HG02798 (cell line): ENCODE results near the gene RAB37.

ENCODE experiments used
- ATAC-seq: cut with Tn5 transposase; IDR thresholded peaks from one replicate; pipeline ENCODE4 v1.9.1; 2021; ENCODE audit warnings: mild to moderate bottlenecking; ENCODE audit not compliant: unreplicated experiment, poor library complexity

RAB37 gene

DNA sequence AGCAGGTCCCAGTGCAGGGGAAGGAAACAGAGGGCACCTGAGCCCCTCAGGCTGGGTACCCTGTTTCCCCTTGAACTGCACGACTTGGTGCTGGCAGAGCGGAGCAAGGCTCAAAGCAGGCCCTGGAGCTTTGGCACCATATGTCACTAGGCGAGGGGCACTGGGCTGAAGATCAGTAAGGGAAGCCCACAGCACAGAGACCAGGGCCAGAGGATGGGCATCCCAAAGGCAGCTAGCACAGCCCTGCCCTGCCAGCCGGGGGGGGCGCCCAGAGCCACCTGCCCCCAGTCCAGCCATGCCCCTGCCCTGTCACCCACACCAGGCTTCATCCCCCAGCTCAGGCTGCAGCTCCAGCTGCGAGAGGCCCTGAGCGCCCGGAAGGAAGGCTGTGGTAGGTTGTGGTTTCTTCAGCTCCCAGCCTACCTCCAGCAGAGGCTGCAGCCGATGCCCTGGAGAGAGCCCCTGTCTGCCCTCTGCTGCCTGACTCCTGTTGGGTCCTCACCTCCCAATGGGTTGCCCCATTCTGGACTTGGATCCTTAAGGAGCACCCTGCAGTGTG is 22.3 kb downstream of the RAB37 start:
- ATAC-seq: peak; percentile 71

DNA sequence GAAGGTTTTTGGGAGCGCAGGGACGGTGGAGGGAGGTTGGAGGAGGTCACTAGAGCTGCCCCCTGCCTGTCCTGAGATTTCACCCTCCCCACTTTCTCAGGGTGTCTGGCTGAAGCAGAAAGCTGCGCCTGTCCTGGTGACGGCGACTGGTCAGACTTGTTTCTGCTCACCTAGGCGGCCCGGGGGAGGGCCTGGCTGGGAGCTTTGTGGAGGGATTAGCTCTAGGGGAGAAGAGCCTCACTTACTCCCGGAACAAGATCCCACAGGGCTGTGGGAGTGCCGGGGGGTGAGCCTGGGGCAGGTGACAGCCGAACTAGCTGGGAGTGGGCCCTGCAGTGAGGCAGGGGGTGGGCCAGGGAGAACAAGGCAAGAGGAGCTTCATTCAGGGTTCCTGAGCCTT is 22.9 kb downstream of the RAB37 start:
- no peak for ATAC-seq

DNA sequence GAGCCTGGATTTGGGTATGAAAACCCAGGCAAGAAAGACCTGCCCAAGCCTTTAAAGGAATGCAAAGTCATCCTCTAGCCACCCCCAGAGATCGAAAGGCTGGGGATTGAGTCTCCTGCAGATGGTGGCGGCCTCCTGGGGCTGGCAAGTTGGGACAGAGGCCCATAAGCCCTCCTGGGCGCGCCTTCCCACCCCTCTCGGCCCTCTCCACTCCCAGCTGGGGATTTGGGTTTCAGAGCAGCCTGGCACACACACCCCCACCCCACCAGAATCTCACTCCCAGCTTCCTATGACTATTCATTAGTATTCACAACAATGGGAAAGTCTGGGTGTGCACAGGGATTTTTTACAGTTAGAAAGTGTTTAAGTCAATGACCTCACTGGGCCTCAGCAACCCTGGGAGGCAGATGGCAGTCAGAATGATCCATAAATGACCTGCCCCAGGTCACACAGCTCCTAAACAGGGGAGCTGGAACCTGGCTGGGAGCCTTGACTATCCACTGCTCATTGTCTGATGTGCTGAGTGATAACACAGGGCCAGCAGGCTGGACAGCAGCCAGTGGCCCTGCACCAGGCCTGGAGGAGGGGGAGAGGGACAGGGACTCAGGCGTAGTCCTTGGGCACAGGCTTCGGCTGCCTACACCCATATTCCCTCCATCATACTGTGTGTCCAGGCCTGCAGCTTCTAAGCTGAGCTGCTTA is 23.5 kb downstream of the RAB37 start:
- ATAC-seq: no peak

DNA sequence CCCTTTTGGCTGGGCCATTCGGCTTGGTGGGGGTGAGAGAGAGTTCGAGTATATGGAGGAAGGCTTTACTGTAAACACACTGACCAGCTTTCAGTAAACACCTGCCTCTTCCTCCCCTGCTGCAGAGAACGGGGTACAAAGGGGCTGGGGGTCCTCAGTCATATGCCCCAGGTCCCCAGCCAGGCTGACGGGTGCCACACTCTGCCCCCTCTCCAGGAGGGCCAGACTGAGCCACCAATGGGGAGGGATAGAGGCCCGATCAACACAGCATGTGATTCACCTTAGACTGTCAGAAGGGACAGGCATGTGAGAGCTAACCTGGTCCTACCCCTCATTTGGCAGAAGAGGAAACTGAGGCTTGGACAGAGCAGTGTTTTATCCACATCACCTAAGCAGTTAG is 24.4 kb downstream of the RAB37 start:
- ATAC-seq: no peak

DNA sequence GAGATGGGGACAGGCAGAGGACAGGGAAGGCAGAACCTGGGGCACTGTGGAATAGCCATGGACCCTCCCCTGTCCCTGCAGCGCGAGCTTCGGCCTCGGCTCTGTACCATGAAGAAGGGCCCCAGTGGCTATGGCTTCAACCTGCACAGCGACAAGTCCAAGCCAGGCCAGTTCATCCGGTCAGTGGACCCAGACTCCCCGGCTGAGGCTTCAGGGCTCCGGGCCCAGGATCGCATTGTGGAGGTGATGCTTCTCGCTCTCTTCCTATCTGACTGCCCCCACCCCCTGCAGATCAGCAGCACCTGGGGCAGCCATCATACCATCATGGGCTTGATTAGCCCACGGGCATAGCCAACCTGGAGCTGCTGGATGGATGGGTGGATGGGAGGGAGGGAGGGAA is 24.9 kb downstream of the RAB37 start:
- no peak for ATAC-seq

DNA sequence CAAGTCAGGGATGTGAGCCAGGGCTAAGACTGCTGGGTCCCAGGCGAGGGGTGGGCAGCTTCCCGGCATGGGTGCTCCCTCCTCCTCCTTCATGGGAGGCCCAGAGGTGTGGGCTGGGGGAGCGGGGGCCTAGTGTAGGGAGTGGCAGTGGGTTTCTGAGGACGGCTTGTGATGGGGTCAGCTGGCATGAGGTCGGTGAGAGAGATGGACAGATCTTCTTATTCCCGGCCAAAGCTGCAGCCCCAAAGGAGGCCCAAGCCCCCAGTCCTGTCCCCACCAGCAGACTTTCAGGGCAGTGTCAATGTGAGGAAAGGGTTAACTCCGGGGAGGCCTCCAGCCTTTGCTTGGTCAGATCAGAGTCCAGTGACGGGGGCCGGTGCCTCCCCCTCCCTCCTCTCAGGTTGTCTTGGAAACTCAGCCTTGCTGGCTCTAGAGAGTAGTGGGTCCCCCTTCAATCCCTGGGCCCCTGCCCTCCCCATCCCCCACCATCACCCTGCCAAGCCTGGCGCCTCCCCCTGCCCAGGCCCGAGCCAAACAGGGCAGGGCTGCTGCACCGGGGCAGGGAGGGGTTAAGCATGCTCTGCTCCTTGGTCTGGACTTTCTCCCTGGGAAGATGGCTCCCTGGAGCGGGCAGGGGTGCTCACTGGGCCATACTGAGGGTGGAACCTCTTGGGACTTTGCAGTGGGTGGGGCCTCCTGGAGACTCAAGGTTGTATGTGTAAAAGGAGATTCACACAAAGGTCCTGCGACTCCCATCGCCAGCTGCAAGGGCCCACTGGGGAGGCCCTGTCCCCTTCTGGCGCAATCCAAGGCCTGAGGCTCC is 26.7 kb downstream of the RAB37 start:
- ATAC-seq: no peak

DNA sequence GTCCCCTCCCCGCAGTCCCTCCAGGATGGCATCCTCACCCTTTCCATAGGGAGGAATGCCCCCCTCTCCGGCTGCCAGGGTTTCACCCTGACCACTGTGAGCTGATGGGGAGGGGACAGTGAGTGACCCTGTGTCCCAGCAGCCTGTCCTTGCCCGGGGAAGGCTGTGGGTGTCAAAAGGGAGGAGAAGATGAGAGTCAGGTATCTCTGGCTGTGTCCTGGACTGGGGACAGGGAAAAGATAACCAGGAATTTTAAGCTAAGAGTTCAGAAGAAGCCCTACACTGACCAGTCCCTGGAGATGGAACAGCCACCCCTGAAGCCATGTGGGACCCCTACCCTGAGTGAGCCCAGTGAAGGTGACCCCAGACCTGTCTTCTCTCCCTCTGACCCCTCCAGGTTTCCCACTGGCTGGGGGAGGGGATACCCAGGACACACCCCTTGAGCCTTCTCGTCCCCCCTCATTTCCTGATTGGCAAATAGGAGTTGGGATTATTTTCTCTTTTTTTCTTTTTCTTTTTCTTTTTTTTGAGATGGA is 27.8 kb downstream of the RAB37 start:
- no peak for ATAC-seq

DNA sequence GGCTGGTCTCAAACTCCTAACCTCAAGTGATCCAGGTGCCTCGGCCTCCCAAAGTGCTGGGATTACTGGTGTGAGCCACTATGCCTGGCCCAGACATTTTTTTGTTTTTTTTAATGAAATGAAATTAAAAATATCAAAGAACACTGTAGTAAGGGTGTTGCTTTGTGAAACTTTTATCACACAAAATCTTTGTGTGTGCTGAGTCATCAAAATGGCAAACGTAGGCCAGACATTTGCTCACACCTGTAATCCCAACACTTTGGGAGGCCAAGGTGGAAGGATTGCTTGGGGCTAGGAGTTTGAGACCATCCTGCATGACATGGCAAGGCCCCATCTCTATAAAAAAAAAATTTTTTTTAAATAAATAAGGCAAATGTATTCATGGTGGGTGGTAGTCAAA is 29.4 kb downstream of the RAB37 start:
- no peak for ATAC-seq

DNA sequence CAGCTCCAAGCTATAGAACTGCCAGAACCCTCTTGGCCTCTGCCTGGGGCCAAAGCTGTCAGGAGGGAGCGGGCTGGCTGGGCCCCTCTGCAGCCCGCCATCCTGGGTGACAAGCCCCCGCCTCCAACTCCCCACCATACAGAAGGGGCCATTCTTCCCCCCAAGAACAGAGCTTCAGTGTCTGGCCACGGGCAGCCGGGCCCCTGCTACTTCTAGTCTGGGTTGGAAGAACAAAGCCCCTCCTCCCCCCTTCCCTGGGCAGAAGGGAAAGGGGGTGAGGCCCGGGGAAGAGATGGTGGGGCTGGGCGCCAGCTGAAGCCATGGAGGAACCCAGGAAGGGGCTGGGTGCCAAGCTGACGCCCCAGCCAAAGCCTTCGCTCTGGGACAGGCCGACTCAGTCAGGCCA is 30.1 kb downstream of the RAB37 start:
- ATAC-seq: no peak

DNA sequence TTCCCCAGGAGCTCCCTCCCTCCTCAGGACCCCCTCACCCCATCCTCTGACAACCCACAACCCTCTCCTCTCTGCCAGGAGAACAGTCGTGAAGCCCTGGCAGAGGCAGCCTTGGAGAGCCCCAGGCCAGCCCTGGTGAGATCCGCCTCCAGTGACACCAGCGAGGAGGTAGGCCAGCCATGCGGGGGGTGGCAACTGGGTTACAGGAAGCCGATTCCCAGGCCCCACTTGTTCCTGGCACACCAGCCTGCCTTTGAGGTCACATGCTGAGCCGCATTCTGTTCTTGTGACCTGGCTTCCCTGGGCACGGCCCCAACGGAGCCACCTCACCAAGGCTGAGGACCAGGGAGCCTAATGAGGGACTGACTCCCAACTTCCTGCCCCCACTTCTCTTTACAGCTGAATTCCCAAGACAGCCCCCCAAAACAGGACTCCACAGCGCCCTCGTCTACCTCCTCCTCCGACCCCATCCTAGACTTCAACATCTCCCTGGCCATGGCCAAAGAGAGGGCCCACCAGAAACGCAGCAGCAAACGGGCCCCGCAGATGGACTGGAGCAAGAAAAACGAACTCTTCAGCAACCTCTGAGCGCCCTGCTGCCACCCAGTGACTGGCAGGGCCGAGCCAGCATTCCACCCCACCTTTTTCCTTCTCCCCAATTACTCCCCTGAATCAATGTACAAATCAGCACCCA is 31.2 kb downstream of the RAB37 start:
- ATAC-seq: no peak

DNA sequence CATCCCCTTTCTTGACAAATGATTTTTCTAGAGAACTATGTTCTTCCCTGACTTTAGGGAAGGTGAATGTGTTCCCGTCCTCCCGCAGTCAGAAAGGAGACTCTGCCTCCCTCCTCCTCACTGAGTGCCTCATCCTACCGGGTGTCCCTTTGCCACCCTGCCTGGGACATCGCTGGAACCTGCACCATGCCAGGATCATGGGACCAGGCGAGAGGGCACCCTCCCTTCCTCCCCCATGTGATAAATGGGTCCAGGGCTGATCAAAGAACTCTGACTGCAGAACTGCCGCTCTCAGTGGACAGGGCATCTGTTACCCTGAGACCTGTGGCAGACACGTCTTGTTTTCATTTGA is 31.7 kb downstream of the RAB37 start:
- ATAC-seq: no peak

DNA sequence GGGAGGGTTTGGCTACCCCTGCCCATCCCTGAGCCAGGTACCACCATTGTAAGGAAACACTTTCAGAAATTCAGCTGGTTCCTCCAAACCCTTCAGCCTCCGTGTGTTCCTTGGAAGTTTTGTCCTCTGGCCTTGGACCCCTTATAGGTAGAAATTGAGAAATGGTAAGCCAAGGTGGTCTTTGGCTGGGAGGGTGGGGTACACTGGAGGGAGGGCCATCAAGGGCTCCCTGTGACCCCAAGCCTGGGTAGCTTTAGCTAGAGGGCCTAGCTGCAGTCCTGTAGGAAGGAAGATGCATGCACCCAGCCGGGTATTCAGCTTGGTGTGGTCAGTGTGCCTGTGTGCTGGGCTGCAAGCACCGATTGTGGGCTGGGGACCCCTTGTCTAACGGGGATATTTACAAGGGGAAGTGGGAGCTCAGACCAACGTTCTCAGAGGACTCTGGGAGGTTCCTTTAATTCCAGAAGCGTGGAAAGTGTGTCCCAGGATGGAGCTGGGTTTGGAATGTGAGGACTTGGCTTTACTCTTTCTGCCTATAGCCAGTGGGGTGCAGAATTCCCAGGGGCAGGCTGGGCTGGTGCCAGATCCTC is 32.3 kb downstream of the RAB37 start:
- ATAC-seq: no peak

DNA sequence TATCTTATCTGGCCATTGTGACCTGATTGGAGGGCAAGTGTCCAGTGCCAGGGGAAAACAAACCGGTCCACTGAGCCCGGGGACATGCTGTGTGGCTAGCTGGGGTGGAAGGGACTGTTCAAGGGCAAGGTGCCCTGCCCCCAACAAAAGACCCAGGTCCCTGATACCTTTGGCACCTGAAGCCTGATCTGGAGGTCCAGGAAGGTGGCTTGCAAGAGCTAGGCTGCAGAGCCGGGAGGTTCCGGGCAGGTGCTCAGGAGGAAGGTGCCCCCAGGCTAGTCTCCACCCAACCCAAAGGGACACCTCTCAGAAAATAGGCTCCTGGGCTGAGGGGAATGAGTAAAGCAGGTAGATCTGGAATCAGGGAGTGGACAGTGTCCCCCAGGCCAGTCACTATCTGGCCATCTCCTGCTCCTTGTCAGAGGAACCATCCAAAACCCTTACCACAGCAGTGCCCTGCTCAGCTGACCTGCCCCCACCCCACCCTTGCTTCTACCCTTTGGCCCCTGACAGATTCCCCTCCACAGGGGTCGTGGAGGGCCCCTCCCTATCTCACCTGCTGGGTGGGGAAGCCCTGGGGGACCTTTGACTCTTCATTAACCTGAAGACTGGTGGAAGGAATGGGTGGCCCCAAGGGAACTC is 32.9 kb downstream of the RAB37 start:
- ATAC-seq: no peak

DNA sequence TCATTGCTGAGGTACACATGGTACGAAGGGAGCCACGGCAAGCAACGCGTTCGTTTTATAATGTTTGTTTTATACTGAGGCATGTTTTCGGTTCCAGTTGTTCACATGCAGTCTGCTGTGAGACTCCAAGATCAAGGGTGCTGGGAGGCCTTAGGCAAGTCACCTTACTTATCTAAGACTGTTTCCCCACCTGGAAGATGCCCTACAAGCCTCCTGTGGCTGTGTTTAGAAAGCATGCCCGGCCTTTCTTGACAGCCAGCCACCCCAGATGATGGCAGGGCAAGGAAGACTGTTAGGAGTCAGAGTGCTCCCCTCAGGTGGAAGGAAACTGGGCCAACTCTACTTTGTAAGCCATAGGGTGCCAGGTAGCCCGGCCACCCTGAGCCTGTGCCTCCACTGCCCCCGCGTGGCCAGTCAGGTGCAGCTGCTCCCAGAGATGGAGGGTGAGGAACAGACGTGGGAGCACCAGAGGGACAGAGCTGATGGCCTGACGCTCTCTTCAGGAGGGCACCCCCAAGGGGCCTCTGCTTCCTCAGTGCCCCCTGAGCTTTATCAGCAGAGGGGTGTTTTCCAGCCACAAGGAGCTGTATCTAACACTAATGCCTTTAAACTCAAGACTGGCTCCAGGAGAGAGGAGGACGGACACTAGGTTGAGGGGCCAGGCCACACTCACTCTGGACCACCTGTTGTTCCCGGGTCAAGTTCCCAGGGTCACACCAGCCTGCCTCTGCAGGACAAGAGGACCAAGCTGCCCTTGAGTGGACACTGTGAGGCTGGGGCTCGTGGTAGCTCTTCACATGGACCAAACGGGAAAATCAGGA is 33.7 kb downstream of the RAB37 start:
- ATAC-seq: no peak

DNA sequence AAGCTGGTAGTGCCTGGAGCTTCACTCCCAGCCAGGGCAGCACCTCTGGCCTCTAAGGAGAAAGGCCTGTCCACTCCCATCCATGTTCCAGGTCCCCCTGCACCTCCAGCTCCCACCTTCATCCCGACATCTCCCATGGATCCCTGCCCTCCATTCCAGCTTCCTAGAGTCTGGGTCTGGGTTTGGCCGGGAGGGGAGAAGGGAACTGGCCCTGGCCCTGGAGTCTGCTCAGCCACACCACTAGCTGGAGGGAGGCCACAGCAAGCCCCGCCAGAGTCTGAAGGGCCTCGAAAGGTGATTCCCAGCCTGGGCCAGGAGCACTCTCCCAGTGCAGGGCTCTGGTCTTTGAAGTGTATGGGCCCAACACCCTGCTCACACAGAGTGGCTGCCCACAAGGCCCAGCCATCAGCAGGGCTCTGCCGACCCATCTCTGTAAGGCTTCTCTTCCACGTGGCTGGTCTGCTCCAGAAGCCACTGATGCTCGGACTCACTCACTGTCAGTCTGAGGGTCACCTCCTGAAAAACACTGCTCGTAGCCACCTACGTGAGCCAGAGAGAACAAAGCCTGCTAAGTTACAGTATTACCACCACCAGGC is 34.4 kb downstream of the RAB37 start:
- no peak for ATAC-seq

DNA sequence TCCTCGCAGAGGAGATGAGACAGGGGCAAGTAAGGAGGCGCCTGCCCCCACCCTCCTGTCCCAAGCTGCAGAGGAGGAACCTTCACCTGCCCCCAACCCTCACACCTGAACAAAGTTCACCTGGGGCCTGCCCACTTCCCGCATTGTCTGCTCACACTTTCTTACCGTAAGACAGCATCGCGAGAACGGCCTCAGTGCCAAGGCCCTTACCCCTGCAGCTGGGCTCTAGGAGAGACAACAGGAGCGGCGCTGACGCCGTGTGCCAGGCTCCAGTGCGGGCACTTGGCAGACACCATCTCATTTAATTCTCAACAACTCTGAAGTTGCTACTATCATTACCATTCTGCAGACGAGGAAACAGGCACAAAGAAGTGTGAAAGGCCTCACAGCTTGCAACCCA is 35.0 kb downstream of the RAB37 start:
- ATAC-seq: no peak

DNA sequence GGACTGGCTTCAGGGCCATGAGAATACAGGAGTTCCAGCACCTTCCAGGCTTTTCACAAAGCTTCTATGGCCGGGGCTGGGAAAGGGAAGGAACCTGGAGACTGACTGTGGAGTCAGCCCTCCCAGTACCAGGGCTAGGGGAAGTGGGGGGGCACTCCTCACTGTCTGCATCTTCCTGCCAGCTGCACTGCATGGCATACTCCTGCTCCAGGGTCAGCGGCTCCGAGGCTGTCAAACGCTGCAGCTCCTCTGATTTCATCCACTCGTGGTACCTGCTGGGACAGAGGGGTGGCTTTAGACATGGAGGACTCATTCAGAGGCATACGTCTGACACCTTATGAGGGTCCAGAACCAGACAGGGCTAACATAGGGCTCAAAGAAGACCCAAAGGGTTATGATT is 36.4 kb downstream of the RAB37 start:
- no peak for ATAC-seq

DNA sequence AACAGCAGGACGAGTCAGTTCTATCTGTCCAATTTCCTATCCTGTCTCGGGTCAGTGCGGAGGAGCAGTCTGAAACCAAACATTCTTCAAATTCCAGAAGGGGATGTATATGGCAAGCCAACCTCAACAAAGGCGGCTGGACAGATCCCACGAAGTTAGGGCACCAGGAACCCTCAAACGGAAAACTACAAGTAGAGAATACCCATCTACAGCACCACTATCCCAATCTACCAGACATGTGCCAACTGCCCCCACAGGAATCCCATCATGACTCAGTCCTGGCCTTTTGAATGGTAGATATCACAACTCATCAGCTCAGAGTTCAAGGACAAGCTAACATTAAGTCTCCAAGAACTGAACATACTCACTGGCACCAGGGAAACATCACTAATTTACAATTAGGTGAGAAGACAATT is 36.8 kb downstream of the RAB37 start:
- ATAC-seq: no peak
